HL-60 (cell line): ENCODE results near the gene ADAMTS16.
A peak's percentile ranks its signal among the peaks of the same experiment; 100 is the strongest.

Experiments
- DNase-seq, 2 experiments: peaks; one replicate each; pipeline ENCODE4 v3.0.0-alpha.2; 2010 to 2020; ENCODE audit warnings: low read depth in 1 of 2, low spot score in 1 of 2
- H3K27ac ChIP-seq: fragments of 250-450 bp; sonication (Bioruptor Pico); replicated peaks from 2 replicates; pipeline ENCODE4 v1.5.1; 2020; ENCODE audit warnings: mild to moderate bottlenecking, moderate library complexity
- H3K27me3 ChIP-seq: fragments of 250-450 bp; sonication (Bioruptor Pico); 2 replicates; pipeline ENCODE4 v1.5.1; 2021; ENCODE audit warnings: mild to moderate bottlenecking, moderate library complexity; ENCODE audit not compliant: insufficient read depth, poor library complexity, severe bottlenecking
- H3K4me3 ChIP-seq: replicated peaks from 2 replicates; pipeline ENCODE4 v1.5.1; 2011; ENCODE audit warnings: mild to moderate bottlenecking, control low read depth, low read length; ENCODE audit not compliant: insufficient read depth
- GABPA ChIP-seq: IDR thresholded peaks from 2 replicates; pipeline ENCODE4 v1.6.1; 2012; ENCODE audit warnings: low read depth
- POLR2AphosphoS5 ChIP-seq: IDR thresholded peaks from 2 replicates; pipeline ENCODE4 v1.6.1; 2012; ENCODE audit warnings: low read depth
- SPI1 ChIP-seq: IDR thresholded peaks from 2 replicates; pipeline ENCODE4 v1.6.1; 2012; ENCODE audit warnings: low read depth, mild to moderate bottlenecking, borderline replicate concordance
- TF ChIP-seq, protein P1 (sequence below): IDR thresholded peaks from one replicate; pipeline ENCODE4 v1.5.1; 2011; ENCODE audit warnings: low read length, control low read depth, inconsistent platforms; ENCODE audit not compliant: insufficient read depth
- TF ChIP-seq, protein P2 (sequence below): IDR thresholded peaks from 2 replicates; pipeline ENCODE4 v1.6.1; 2012; ENCODE audit warnings: low read depth; ENCODE audit not compliant: insufficient replicate concordance

Gene ADAMTS16

DNA sequence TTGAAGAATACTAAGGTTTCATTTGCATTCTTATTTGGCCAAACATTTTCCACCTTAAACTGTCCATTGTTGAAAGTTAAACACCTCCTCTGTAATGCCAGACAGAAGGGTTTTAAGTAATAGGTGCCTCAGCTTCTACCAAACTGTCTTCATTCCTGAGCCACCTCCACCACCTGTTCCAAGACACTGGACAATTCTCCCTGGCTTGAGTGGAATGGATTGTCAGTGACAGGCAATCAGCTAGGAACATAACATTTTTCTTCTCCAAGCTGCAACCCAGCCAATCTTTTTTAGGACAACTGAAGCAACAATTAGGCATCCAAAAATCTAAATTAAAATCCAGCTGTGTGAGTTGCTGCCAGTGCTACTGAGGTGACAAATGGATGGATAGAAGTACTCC is 208.4 kb downstream of the ADAMTS16 start:
- Histone ChIP-seq H3K4me3 (no peak overlapping the region), H3K27me3 (peaks cover 3% of the 10 kb centered on the region), H3K27ac (no peak overlapping the region)
- TF ChIP-seq, protein P1, sequence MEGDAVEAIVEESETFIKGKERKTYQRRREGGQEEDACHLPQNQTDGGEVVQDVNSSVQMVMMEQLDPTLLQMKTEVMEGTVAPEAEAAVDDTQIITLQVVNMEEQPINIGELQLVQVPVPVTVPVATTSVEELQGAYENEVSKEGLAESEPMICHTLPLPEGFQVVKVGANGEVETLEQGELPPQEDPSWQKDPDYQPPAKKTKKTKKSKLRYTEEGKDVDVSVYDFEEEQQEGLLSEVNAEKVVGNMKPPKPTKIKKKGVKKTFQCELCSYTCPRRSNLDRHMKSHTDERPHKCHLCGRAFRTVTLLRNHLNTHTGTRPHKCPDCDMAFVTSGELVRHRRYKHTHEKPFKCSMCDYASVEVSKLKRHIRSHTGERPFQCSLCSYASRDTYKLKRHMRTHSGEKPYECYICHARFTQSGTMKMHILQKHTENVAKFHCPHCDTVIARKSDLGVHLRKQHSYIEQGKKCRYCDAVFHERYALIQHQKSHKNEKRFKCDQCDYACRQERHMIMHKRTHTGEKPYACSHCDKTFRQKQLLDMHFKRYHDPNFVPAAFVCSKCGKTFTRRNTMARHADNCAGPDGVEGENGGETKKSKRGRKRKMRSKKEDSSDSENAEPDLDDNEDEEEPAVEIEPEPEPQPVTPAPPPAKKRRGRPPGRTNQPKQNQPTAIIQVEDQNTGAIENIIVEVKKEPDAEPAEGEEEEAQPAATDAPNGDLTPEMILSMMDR = no peak
- TF ChIP-seq POLR2AphosphoS5 (no peak), SPI1 (no peak), GABPA (no peak)
- TF ChIP-seq, protein P2, sequence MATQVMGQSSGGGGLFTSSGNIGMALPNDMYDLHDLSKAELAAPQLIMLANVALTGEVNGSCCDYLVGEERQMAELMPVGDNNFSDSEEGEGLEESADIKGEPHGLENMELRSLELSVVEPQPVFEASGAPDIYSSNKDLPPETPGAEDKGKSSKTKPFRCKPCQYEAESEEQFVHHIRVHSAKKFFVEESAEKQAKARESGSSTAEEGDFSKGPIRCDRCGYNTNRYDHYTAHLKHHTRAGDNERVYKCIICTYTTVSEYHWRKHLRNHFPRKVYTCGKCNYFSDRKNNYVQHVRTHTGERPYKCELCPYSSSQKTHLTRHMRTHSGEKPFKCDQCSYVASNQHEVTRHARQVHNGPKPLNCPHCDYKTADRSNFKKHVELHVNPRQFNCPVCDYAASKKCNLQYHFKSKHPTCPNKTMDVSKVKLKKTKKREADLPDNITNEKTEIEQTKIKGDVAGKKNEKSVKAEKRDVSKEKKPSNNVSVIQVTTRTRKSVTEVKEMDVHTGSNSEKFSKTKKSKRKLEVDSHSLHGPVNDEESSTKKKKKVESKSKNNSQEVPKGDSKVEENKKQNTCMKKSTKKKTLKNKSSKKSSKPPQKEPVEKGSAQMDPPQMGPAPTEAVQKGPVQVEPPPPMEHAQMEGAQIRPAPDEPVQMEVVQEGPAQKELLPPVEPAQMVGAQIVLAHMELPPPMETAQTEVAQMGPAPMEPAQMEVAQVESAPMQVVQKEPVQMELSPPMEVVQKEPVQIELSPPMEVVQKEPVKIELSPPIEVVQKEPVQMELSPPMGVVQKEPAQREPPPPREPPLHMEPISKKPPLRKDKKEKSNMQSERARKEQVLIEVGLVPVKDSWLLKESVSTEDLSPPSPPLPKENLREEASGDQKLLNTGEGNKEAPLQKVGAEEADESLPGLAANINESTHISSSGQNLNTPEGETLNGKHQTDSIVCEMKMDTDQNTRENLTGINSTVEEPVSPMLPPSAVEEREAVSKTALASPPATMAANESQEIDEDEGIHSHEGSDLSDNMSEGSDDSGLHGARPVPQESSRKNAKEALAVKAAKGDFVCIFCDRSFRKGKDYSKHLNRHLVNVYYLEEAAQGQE = no peak
- no peak for DNase-seq

DNA sequence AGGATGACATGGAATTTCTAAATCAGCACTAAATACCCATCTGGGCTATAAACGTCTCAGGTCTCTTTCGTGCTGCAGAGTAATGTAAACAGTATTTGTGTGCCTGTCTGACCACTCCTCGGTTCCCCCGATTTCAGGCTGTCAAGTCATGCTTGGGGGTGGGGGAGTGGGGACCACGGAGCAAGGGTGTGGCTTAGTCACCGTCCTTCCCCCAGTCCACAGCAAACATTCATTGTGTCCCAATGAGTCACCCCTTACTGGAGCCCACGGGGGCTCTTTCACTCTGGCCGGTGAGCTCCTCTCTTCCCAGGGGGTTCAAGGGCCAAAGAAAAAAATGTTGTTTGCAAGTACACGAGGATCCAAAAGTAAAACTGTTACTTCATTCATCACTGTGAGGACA is 210.0 kb downstream of the ADAMTS16 start:
- no peak for DNase-seq
- TF ChIP-seq SPI1 (no peak), POLR2AphosphoS5 (no peak), GABPA (no peak)
- TF ChIP-seq, protein P2 = no peak
- TF ChIP-seq, protein P1 = no peak
- no peak overlapping the region for H3K27ac ChIP-seq
- no peak overlapping the region for H3K4me3 ChIP-seq
- no peaks in the 10 kb centered on the region for H3K27me3 ChIP-seq

DNA sequence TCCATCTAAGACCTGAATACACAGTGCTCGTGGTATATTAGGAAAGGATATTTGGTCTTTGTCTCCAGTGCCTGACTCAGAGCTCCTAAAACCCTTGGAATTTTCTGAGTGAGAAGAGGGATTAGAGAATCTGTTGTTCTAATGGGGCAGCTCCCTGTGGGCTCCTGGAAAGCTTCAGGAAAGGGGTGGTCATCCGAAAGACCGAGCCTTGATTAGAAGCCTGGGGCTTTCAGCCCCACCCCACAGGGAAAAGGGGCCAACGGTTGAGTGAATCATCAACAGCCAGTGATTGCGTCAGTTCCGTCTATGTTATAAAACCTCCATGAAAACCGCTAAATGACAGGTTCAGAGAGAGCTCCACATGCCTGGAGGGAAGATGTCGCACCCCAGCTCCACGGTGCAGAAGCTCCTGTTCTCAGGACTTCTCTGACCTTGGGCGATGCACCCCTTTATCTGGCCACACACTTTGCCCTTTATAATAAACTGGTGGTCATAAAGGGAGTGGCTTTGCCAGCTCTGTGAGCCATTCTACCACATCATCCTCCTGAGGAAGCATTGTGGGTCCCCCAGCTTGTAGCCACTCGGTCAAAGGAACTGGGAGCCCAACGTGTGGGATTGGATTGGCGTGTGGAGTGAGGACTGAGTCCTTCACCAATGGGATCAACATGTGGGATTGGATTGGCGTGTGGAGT is 211.3 kb downstream of the ADAMTS16 start:
- H3K4me3 ChIP-seq = no peak overlapping the region
- 0 out of 2 replicates have a peak, but pooled peaks have one; percentile 17 for TF ChIP-seq POLR2AphosphoS5
- TF ChIP-seq, protein P1 = no peak
- TF ChIP-seq GABPA = peak; percentile 42; the same call in 1 of the 2 replicates
- TF ChIP-seq SPI1 = peak; percentile 7; the same call in 1 of the 2 replicates
- peak; percentile 14 to 74 for DNase-seq
- peak overlapping the region; percentile 60 for H3K27ac ChIP-seq
- H3K27me3 ChIP-seq = no peaks in the 10 kb centered on the region

DNA sequence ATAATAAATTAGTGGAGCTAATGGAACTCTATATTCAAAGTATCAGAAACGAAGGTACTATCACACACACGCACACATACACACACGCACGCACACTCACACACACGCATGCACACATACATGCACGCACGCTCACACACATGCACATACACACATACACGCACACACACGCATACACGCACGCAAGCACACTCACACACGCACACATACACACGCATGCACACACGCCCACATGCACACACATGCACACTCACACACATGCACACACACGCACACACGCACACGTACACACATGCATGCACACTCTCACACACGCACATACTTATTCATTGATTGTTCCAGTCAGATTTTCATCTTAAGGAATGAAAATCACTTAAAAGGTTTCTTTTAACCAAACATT is 212.5 kb downstream of the ADAMTS16 start:
- TF ChIP-seq POLR2AphosphoS5 = no peak
- TF ChIP-seq, protein P2 = no peak
- no peak for TF ChIP-seq GABPA
- no peak for DNase-seq
- no peak overlapping the region for H3K27ac ChIP-seq
- no peak overlapping the region for H3K4me3 ChIP-seq
- H3K27me3 ChIP-seq = no peaks in the 10 kb centered on the region
